NCI-H1092 (cell line): ENCODE measurements around the gene IL7R.
"Not testable (repeated sequence)": the region's sequence is repeated elsewhere in the genome, so short reads cannot be mapped to it uniquely, and the experiment has no call there.

Source experiments
- DNase-seq: peaks from one replicate; lab custom pipeline; 2025; lab: John Stamatoyannopoulos, UW

IL7R gene

GRCh38 chr5:35876922-35877321 is 20.2 kb downstream of the IL7R start:
- no peak for DNase-seq

GRCh38 chr5:35877655-35878054 is 21.0 kb downstream of the IL7R start:
- no peak for DNase-seq

- DNase-seq: no peak
Observed at GRCh38 chr5:35878079-35878478, 21.4 kb downstream of the IL7R start.

- no peak for DNase-seq
Observed at GRCh38 chr5:35879096-35879495, 22.4 kb downstream of the IL7R start.

GRCh38 chr5:35879649-35880048 is 23.0 kb downstream of the IL7R start:
- no peak for DNase-seq

GRCh38 chr5:35880156-35880555 is 23.5 kb downstream of the IL7R start:
- DNase-seq: no peak

- no peak for DNase-seq
Observed at GRCh38 chr5:35881758-35882157, 25.1 kb downstream of the IL7R start.

- no peak for DNase-seq
Observed at GRCh38 chr5:35884191-35884769, 27.6 kb downstream of the IL7R start.

GRCh38 chr5:35884773-35885172 is 28.1 kb downstream of the IL7R start:
- no peak for DNase-seq

GRCh38 chr5:35886381-35886780 is 29.7 kb downstream of the IL7R start:
- no peak for DNase-seq

GRCh38 chr5:35887321-35888100 is 30.8 kb downstream of the IL7R start:
- no peak for DNase-seq

GRCh38 chr5:35890021-35891020 is 33.6 kb downstream of the IL7R start:
- no peak for DNase-seq

GRCh38 chr5:35892799-35893198 is 36.1 kb downstream of the IL7R start:
- not testable (repeated sequence) for DNase-seq

- DNase-seq: no peak
Observed at GRCh38 chr5:35894131-35894530, 37.4 kb downstream of the IL7R start.

GRCh38 chr5:35898952-35899660 is 42.4 kb downstream of the IL7R start:
- DNase-seq: no peak

- DNase-seq: no peak
Observed at GRCh38 chr5:35899800-35900199, 43.1 kb downstream of the IL7R start.

GRCh38 chr5:35900972-35901695 is 44.4 kb downstream of the IL7R start:
- peak; percentile 10 for DNase-seq

- DNase-seq: no peak
Observed at GRCh38 chr5:35902046-35902672, 45.5 kb downstream of the IL7R start.

- DNase-seq: no peak
Observed at GRCh38 chr5:35903631-35904203, 47.0 kb downstream of the IL7R start.

- DNase-seq: no peak
Observed at GRCh38 chr5:35904443-35905132, 47.9 kb downstream of the IL7R start.
